Natural killer cell treated with Interleukin-12 subunit alpha and Interleukin-12 subunit beta and Interleukin-15 and Interleukin-18, amount 100 ng/mL, for 72 hours (primary cell): ENCODE measurements around the gene CCDC185. TPM values are rescaled to one million over a fixed set of nuclear protein-coding genes. Genes with fewer than 3 reads are reported as not detected.

Experiments used
- ATAC-seq, 2 donors: fragments of 150-1000 bp; cut with Tn5 transposase in 1 of 2; sonication (Bioruptor Pico), chemical (Tn5 transposase) in 1 of 2; 2 replicates each; pipeline ENCODE4 v1.10.0; 2021
- DNase-seq: peaks from one replicate; pipeline ENCODE4 v3.0.0; 2022; ENCODE audit warnings: low spot score
- H3K27ac Mint-ChIP-seq, 2 donors: 1 replicate in 1 of 2; 2 replicates in 1 of 2; pipeline ENCODE4 v1.8.0; 2022; ENCODE audit warnings: mixed read lengths in 2 of 2, mild to moderate bottlenecking in 1 of 2, moderate library complexity in 1 of 2
- H3K27me3 Mint-ChIP-seq, 2 donors: 1 replicate in 1 of 2; 2 replicates in 1 of 2; pipeline ENCODE4 v1.8.0; 2022; ENCODE audit warnings: mixed read lengths in 2 of 2
- H3K36me3 Mint-ChIP-seq: one replicate; pipeline ENCODE4 v1.8.0; 2022; ENCODE audit warnings: mixed read lengths
- H3K4me1 Mint-ChIP-seq, 2 donors: 1 replicate in 1 of 2; 2 replicates in 1 of 2; pipeline ENCODE4 v1.8.0; 2022; ENCODE audit warnings: low read depth in 2 of 2, mixed read lengths in 2 of 2, mild to moderate bottlenecking in 1 of 2
- H3K4me3 Mint-ChIP-seq: one replicate; pipeline ENCODE4 v1.8.0; 2022; ENCODE audit warnings: mixed read lengths
- H3K9me3 Mint-ChIP-seq: 2 replicates; pipeline ENCODE4 v1.8.0; 2022; ENCODE audit warnings: mixed read lengths
- total RNA-seq, 2 donors: library from RNA; stranded (reverse); gene quantifications; one replicate each; pipeline ENCODE4 v1.2.3, GENCODE V29; 2022

CCDC185 gene
- total RNA-seq, 2 donors from 2014 or later: not detected

DNA sequence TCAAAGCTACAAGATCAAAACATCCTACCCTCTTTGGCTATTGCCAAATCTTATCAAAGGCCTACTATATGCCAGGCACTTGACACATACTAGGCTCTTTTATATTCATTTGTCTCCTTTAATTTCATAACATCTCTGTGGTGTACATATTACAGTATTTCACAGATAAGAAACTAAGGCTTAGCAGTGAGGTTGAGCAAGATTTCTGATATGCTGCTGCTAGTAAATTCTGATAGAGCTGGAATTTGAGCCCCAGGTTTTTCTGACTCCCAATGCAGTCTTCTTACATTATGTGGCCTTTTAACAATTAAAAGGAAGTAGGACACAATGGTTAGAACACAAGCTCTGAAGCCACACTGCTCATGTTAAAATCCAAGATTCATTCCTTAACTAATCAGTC lies 16.8 kb downstream of the CCDC185 start:
- no peaks in the 10 kb centered on the region for H3K4me1 Mint-ChIP-seq
- ATAC-seq (no peak), DNase-seq (no peak)
- peaks cover 28 to 69% of the 10 kb centered on the region in 2 donors for H3K27me3 Mint-ChIP-seq
- no peak overlapping the region for H3K4me3 Mint-ChIP-seq
- H3K36me3 Mint-ChIP-seq: no peaks in the 10 kb centered on the region
- H3K27ac Mint-ChIP-seq: no peak overlapping the region
- peaks cover 1% of the 10 kb centered on the region for H3K9me3 Mint-ChIP-seq

- no peak for ATAC-seq
- Mint-ChIP-seq H3K9me3 (no peaks in the 10 kb centered on the region), H3K36me3 (no peaks in the 10 kb centered on the region), H3K4me1 (no peaks in the 10 kb centered on the region), H3K27me3 (peaks cover 21 to 58% of the 10 kb centered on the region in 2 donors), H3K27ac (no peak overlapping the region), H3K4me3 (no peak overlapping the region)
- no peak for DNase-seq
Observed at GRCh38 chr1:223411309-223411708, 18.1 kb downstream of the CCDC185 start.

GRCh38 chr1:223411710-223412109 lies 18.5 kb downstream of the CCDC185 start:
- Mint-ChIP-seq H3K36me3 (no peaks in the 10 kb centered on the region), H3K27me3 (peaks cover 19 to 54% of the 10 kb centered on the region in 2 donors), H3K4me1 (no peaks in the 10 kb centered on the region), H3K4me3 (no peak overlapping the region), H3K9me3 (no peaks in the 10 kb centered on the region), H3K27ac (no peak overlapping the region)
- DNase-seq (no peak), ATAC-seq (no peak)

GRCh38 chr1:223413216-223413615 lies 20.0 kb downstream of the CCDC185 start:
- DNase-seq: no peak
- no peaks in the 10 kb centered on the region for H3K36me3 Mint-ChIP-seq

GRCh38 chr1:223417444-223417843 lies 24.2 kb downstream of the CCDC185 start:
- no peaks in the 10 kb centered on the region for H3K36me3 Mint-ChIP-seq
- H3K4me1 Mint-ChIP-seq: no peaks in the 10 kb centered on the region
- H3K4me3 Mint-ChIP-seq: no peak overlapping the region
- H3K27ac Mint-ChIP-seq: no peak overlapping the region
- no peaks in the 10 kb centered on the region for H3K9me3 Mint-ChIP-seq
- ATAC-seq: no peak
- DNase-seq: no peak
- H3K27me3 Mint-ChIP-seq: peaks cover 18 to 36% of the 10 kb centered on the region in 2 donors

More at GRCh38 chr1:223413216-223413615, 20.0 kb downstream of the CCDC185 start:
- no peaks in the 10 kb centered on the region for H3K9me3 Mint-ChIP-seq
- H3K27me3 Mint-ChIP-seq: peaks cover 13 to 39% of the 10 kb centered on the region in 2 donors
- no peak for ATAC-seq
- no peak overlapping the region for H3K27ac Mint-ChIP-seq
- no peaks in the 10 kb centered on the region for H3K4me1 Mint-ChIP-seq
- H3K4me3 Mint-ChIP-seq: no peak overlapping the region

GRCh38 chr1:223417903-223418663 lies 24.9 kb downstream of the CCDC185 start:
- no peak for DNase-seq
- no peaks in the 10 kb centered on the region for H3K36me3 Mint-ChIP-seq
- H3K27ac Mint-ChIP-seq: no peak overlapping the region
- no peak for ATAC-seq
- H3K27me3 Mint-ChIP-seq: peaks cover 15 to 30% of the 10 kb centered on the region in 2 donors
- no peak overlapping the region for H3K4me3 Mint-ChIP-seq
- H3K9me3 Mint-ChIP-seq: no peaks in the 10 kb centered on the region
- H3K4me1 Mint-ChIP-seq: no peaks in the 10 kb centered on the region

- no peak for DNase-seq
- Mint-ChIP-seq H3K36me3 (no peaks in the 10 kb centered on the region), H3K4me3 (no peak overlapping the region), H3K9me3 (no peaks in the 10 kb centered on the region), H3K27me3 (peaks cover 10 to 19% of the 10 kb centered on the region in 2 donors), H3K27ac (no peak overlapping the region), H3K4me1 (no peaks in the 10 kb centered on the region)
- no peak for ATAC-seq
Observed at GRCh38 chr1:223419115-223419514, 25.9 kb downstream of the CCDC185 start.

GRCh38 chr1:223419561-223419960 lies 26.3 kb downstream of the CCDC185 start:
- Mint-ChIP-seq H3K36me3 (no peaks in the 10 kb centered on the region), H3K4me1 (no peaks in the 10 kb centered on the region), H3K27ac (no peak overlapping the region), H3K27me3 (peaks cover 8 to 17% of the 10 kb centered on the region in 2 donors), H3K4me3 (no peak overlapping the region), H3K9me3 (no peaks in the 10 kb centered on the region)
- DNase-seq: no peak
- ATAC-seq: no peak

DNA sequence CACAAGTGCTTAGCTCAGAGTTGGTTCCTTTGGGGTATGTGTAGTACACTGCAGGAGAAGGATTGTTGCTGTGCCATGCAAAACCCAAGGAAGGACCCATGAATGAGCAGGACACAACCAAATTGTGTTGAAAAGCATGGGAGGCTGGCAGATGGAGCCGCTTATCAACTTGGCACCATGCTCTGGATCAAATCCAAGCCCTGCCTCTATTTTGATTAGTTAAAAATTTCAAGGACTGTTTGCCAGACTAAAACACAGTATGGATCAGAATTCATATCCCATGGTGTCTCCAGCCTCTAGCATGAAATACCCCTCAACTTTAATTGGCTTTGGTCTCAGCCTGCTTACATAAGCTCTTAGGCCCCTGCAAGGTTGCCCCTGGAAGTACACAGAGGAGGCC lies 27.8 kb downstream of the CCDC185 start:
- no peak overlapping the region for H3K4me3 Mint-ChIP-seq
- no peaks in the 10 kb centered on the region for H3K9me3 Mint-ChIP-seq
- no peaks in the 10 kb centered on the region for H3K36me3 Mint-ChIP-seq
- no peaks in the 10 kb centered on the region for H3K4me1 Mint-ChIP-seq
- no peak overlapping the region for H3K27ac Mint-ChIP-seq
- H3K27me3 Mint-ChIP-seq: peaks cover 15 to 25% of the 10 kb centered on the region in 2 donors
- no peak for ATAC-seq
- DNase-seq: no peak

GRCh38 chr1:223421676-223422075 lies 28.5 kb downstream of the CCDC185 start:
- Mint-ChIP-seq H3K4me3 (no peak overlapping the region), H3K4me1 (no peaks in the 10 kb centered on the region), H3K27me3 (peaks cover 16 to 27% of the 10 kb centered on the region in 2 donors), H3K9me3 (no peaks in the 10 kb centered on the region), H3K27ac (no peak overlapping the region), H3K36me3 (no peaks in the 10 kb centered on the region)
- ATAC-seq (no peak), DNase-seq (no peak)

DNA sequence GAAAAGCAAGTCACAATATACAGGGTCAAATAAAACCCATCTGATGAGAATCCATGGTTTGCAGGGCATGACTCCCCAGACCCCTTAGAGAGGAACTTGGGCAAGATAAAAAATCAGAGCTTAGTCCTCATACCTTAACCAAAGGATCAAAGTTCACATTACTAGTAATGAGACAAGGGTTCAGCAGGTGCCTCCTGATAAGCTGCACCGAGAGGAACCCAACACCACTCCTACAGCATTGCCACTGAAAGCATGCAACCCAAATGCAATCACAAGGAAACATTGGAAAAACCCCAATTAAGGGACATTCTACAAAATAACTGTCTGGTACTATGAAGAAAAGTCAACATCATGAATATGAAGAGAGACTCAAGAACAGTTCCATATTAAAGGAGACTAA lies 29.7 kb downstream of the CCDC185 start:
- Mint-ChIP-seq H3K4me3 (no peak overlapping the region), H3K4me1 (no peaks in the 10 kb centered on the region), H3K36me3 (no peaks in the 10 kb centered on the region), H3K9me3 (no peaks in the 10 kb centered on the region), H3K27me3 (peaks cover 16 to 27% of the 10 kb centered on the region in 2 donors), H3K27ac (no peak overlapping the region)
- ATAC-seq (no peak), DNase-seq (no peak)

- Mint-ChIP-seq H3K27ac (no peak overlapping the region), H3K4me1 (no peaks in the 10 kb centered on the region), H3K27me3 (peaks cover 17 to 32% of the 10 kb centered on the region in 2 donors), H3K4me3 (no peak overlapping the region), H3K36me3 (no peaks in the 10 kb centered on the region), H3K9me3 (no peaks in the 10 kb centered on the region)
- ATAC-seq (no peak), DNase-seq (no peak)
Observed at GRCh38 chr1:223423641-223424233, 30.5 kb downstream of the CCDC185 start.

DNA sequence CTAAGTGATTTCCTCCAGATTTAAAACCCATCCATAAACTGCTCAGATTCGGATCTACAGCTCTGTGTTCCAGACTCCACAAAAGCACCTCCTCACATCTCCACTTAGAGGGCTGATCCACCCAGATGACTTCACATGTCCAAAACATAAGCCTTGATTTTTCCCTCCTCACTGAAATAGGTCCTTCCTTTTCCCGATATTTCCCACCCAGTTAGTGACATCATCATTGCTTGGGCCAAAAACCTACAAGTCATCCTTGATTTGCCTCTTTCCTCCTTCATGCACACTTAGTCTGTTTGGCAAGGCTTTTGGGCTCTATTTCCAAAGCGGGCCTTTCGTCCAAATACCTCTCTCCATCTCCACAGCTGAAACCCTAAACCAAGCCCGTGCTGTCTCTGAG lies 32.3 kb downstream of the CCDC185 start:
- Mint-ChIP-seq H3K27ac (no peak overlapping the region), H3K27me3 (peaks cover 13 to 30% of the 10 kb centered on the region in 2 donors), H3K36me3 (no peaks in the 10 kb centered on the region), H3K4me1 (no peaks in the 10 kb centered on the region), H3K9me3 (no peaks in the 10 kb centered on the region), H3K4me3 (no peak overlapping the region)
- ATAC-seq: no peak
- no peak for DNase-seq

GRCh38 chr1:223426936-223427335 lies 33.7 kb downstream of the CCDC185 start:
- no peak overlapping the region for H3K4me3 Mint-ChIP-seq

More at GRCh38 chr1:223426936-223427335, 33.7 kb downstream of the CCDC185 start:
- Mint-ChIP-seq H3K27ac (no peak overlapping the region), H3K27me3 (peaks cover 13 to 33% of the 10 kb centered on the region in 2 donors), H3K9me3 (no peaks in the 10 kb centered on the region), H3K36me3 (no peaks in the 10 kb centered on the region), H3K4me1 (no peaks in the 10 kb centered on the region)
- no peak for ATAC-seq
- no peak for DNase-seq
